ENCODE results near the gene CACNA1H.

GRCh38 chr16:1184156-1184868 is 31.4 kb downstream of the CACNA1H start:
- no peak for TF ChIP-seq CTCF (IDR thresholded peaks at IDR 0.05; ENCODE audit: insufficient read depth, low read length, poor library complexity, severe bottlenecking)
- no peak for TF ChIP-seq EZH2phosphoT487 (conservative IDR thresholded peaks at IDR 0.05; ENCODE audit: low read length)

All from SU-DHL-6 (cell line).